Endothelial cell of umbilical vein (primary cell): ENCODE results near the gene BABAM1.

Source experiments
- CTCF ChIP-seq, 2 donors: IDR thresholded peaks; 1 replicate in 1 of 2; 2 replicates in 1 of 2; pipeline ENCODE4 v1.5.1; 2011; ENCODE audit warnings: low read length in 2 of 2, mild to moderate bottlenecking in 2 of 2, moderate library complexity in 2 of 2, control low read depth in 1 of 2, inconsistent platforms in 1 of 2, low read depth in 1 of 2; ENCODE audit not compliant: insufficient read depth in 1 of 2; ENCODE audit errors: extremely low read depth in 1 of 2
- EZH2 ChIP-seq: IDR thresholded peaks from 2 replicates; pipeline ENCODE4 v1.6.1; 2012; ENCODE audit warnings: borderline replicate concordance, low read depth, mild to moderate bottlenecking, moderate library complexity, low read length, inconsistent platforms; ENCODE audit not compliant: severe bottlenecking
- GATA2 ChIP-seq: IDR thresholded peaks from 2 replicates; pipeline ENCODE4 v1.7.0; 2011; ENCODE audit warnings: low read depth, mild to moderate bottlenecking, moderate library complexity, mixed read lengths, low read length; ENCODE audit not compliant: insufficient read length, insufficient read depth
- JUN ChIP-seq: IDR thresholded peaks from 2 replicates; pipeline ENCODE4 v1.6.1; 2011; ENCODE audit warnings: borderline replicate concordance, low read depth; ENCODE audit not compliant: insufficient read length, insufficient read depth
- MAX ChIP-seq: IDR thresholded peaks from 2 replicates; pipeline ENCODE4 v1.6.1; 2011; ENCODE audit not compliant: insufficient read depth, insufficient read length
- POLR2A ChIP-seq: IDR thresholded peaks from 2 replicates; pipeline ENCODE4 v1.6.1; 2012; ENCODE audit warnings: low read depth, mild to moderate bottlenecking, control low read depth, low read length
- POLR2AphosphoS5 ChIP-seq: IDR thresholded peaks from 2 replicates; pipeline ENCODE4 v1.6.1; 2012; ENCODE audit warnings: low read depth, mild to moderate bottlenecking, control low read depth, low read length, moderate library complexity; ENCODE audit not compliant: insufficient read depth

GRCh38 chr19:17300992-17301619 is 33.9 kb downstream of the BABAM1 start:
- TF ChIP-seq EZH2 = no peak
- TF ChIP-seq POLR2AphosphoS5 = no peak
- no peak for TF ChIP-seq CTCF (IDR thresholded peaks at IDR 0.05; ENCODE audit: extremely low read depth in 1 of 2, insufficient read depth in 1 of 2, low read depth in 1 of 2, low read length in 2 of 2)
- TF ChIP-seq POLR2A = no peak
- no peak for TF ChIP-seq JUN
- TF ChIP-seq MAX = no peak
- no peak for TF ChIP-seq GATA2
